HG02571 (cell line): Measurements from ENCODE around the gene GALNT16.
"Not testable (repeated sequence)": the region's sequence is repeated elsewhere in the genome, so short reads cannot be mapped to it uniquely, and the experiment has no call there.

Source experiments
- ATAC-seq: cut with Tn5 transposase; IDR thresholded peaks from one replicate; pipeline ENCODE4 v1.9.1; 2021; ENCODE audit warnings: mild to moderate bottlenecking, moderate library complexity; ENCODE audit not compliant: unreplicated experiment

Gene GALNT16

GRCh38 chr14:69259527-69260189 is at the start of gene GALNT16:
TSS of gene GALNT16 (plus strand) at chr14:69260158. CDS start at chr14:69260291, 133 bp downstream.
- ATAC-seq: no peak

- no peak for ATAC-seq
Observed at GRCh38 chr14:69214393-69214792, 45.6 kb upstream of the GALNT16 start.

- ATAC-seq: not testable (repeated sequence)
Observed at GRCh38 chr14:69217663-69218062, 42.3 kb upstream of the GALNT16 start.

- ATAC-seq: no peak
Observed at GRCh38 chr14:69224946-69225345, 35.0 kb upstream of the GALNT16 start.

- no peak for ATAC-seq
Observed at GRCh38 chr14:69226178-69226577, 33.8 kb upstream of the GALNT16 start.

- ATAC-seq: no peak
Observed at GRCh38 chr14:69226736-69227135, 33.2 kb upstream of the GALNT16 start.

GRCh38 chr14:69231486-69231885 is 28.5 kb upstream of the GALNT16 start:
- no peak for ATAC-seq

GRCh38 chr14:69232388-69232787 is 27.6 kb upstream of the GALNT16 start:
- ATAC-seq: no peak

GRCh38 chr14:69234106-69234505 is 25.9 kb upstream of the GALNT16 start:
- no peak for ATAC-seq

- ATAC-seq: no peak
Observed at GRCh38 chr14:69235708-69236107, 24.2 kb upstream of the GALNT16 start.

- ATAC-seq: no peak
Observed at GRCh38 chr14:69237142-69237541, 22.8 kb upstream of the GALNT16 start.

- no peak for ATAC-seq
Observed at GRCh38 chr14:69237584-69237983, 22.4 kb upstream of the GALNT16 start.

GRCh38 chr14:69238883-69239282 is 21.1 kb upstream of the GALNT16 start:
- ATAC-seq: no peak

GRCh38 chr14:69240527-69241173 is 19.3 kb upstream of the GALNT16 start:
- no peak for ATAC-seq

GRCh38 chr14:69241577-69241976 is 18.4 kb upstream of the GALNT16 start:
- no peak for ATAC-seq

- no peak for ATAC-seq
Observed at GRCh38 chr14:69242311-69243224, 17.4 kb upstream of the GALNT16 start.

- no peak for ATAC-seq
Observed at GRCh38 chr14:69244946-69245345, 15.0 kb upstream of the GALNT16 start.

- ATAC-seq: no peak
Observed at GRCh38 chr14:69246331-69246730, 13.6 kb upstream of the GALNT16 start.

GRCh38 chr14:69247676-69248440 is 12.1 kb upstream of the GALNT16 start:
- ATAC-seq: no peak

- ATAC-seq: no peak
Observed at GRCh38 chr14:69249603-69250002, 10.4 kb upstream of the GALNT16 start.

- ATAC-seq: no peak
Observed at GRCh38 chr14:69252851-69253250, 7.1 kb upstream of the GALNT16 start.
